GM23338 (cell line): ENCODE data around the gene SUGCT. TPM values are rescaled to one million over a fixed set of nuclear protein-coding genes. Genes with fewer than 3 reads are reported as not detected.

Experiments used
- ATAC-seq: fragments of 200-7000 bp; cut with Tn5 transposase; 3 replicates; pipeline ENCODE4 v1.9.1; 2020
- DNase-seq: peaks from one replicate; pipeline ENCODE4 v3.0.0-alpha.2; 2015; ENCODE audit warnings: low spot score
- H2AFZ ChIP-seq: fragments of 200-600 bp; sonication (generic); 2 replicates; pipeline ENCODE4 v1.8.0; 2016; ENCODE audit warnings: antibody characterized with exemption, mild to moderate bottlenecking, moderate library complexity
- H3F3A ChIP-seq: fragments of 200-600 bp; sonication (generic); replicated peaks from 2 replicates; pipeline ENCODE4 v1.8.0; 2017; ENCODE audit warnings: antibody characterized with exemption, mixed run types, low read depth
- H3K27ac ChIP-seq: fragments of 200-600 bp; sonication (generic); 2 replicates; pipeline ENCODE4 v1.6.1; 2016; ENCODE audit warnings: low read depth
- H3K27me3 ChIP-seq: fragments of 200-600 bp; sonication (generic); 2 replicates; pipeline ENCODE4 v1.8.0; 2016; ENCODE audit warnings: mild to moderate bottlenecking, mixed run types, moderate library complexity; ENCODE audit not compliant: insufficient read depth
- H3K36me3 ChIP-seq: fragments of 200-600 bp; sonication (generic); 2 replicates; pipeline ENCODE4 v1.8.0; 2016; ENCODE audit warnings: mild to moderate bottlenecking; ENCODE audit not compliant: insufficient read depth
- H3K4me1 ChIP-seq: fragments of 200-600 bp; sonication (generic); 2 replicates; pipeline ENCODE4 v1.8.0; 2016; ENCODE audit warnings: mild to moderate bottlenecking, moderate library complexity; ENCODE audit not compliant: insufficient read depth
- H3K4me2 ChIP-seq: fragments of 200-600 bp; sonication (generic); 2 replicates; pipeline ENCODE4 v1.7.1; 2017; ENCODE audit warnings: mixed run types
- H3K4me3 ChIP-seq: fragments of 200-600 bp; sonication (generic); 2 replicates; pipeline ENCODE4 v1.6.1; 2016; ENCODE audit warnings: mixed run types
- H3K79me2 ChIP-seq: fragments of 200-600 bp; sonication (generic); replicated peaks from 2 replicates; pipeline ENCODE4 v1.8.0; 2017; ENCODE audit warnings: mild to moderate bottlenecking; ENCODE audit not compliant: insufficient read depth
- H3K9me2 ChIP-seq: fragments of 200-600 bp; sonication (generic); 2 replicates; pipeline ENCODE4 v1.8.0; 2017; ENCODE audit not compliant: insufficient read depth
- H4K20me1 ChIP-seq: fragments of 200-600 bp; sonication (generic); replicated peaks from 2 replicates; pipeline ENCODE4 v1.8.0; 2017; ENCODE audit warnings: mild to moderate bottlenecking; ENCODE audit not compliant: insufficient read depth
- H3K27ac Mint-ChIP-seq: 2 replicates; pipeline ENCODE4 v1.8.0; 2020; ENCODE audit warnings: inconsistent platforms, mild to moderate bottlenecking, moderate library complexity, mixed read lengths
- H3K27me3 Mint-ChIP-seq: 3 replicates; pipeline ENCODE4 v1.8.0; 2022; ENCODE audit warnings: low read depth, mild to moderate bottlenecking, moderate library complexity, mixed read lengths, inconsistent platforms; ENCODE audit not compliant: insufficient read depth, poor library complexity
- H3K36me3 Mint-ChIP-seq: 3 replicates; pipeline ENCODE4 v1.8.0; 2021; ENCODE audit warnings: low read depth, mild to moderate bottlenecking, inconsistent platforms, moderate library complexity, mixed read lengths
- H3K4me1 Mint-ChIP-seq: 3 replicates; pipeline ENCODE4 v1.8.0; 2020; ENCODE audit warnings: mild to moderate bottlenecking, inconsistent platforms, mixed read lengths
- H3K4me3 Mint-ChIP-seq: 3 replicates; pipeline ENCODE4 v1.8.0; 2021; ENCODE audit warnings: moderate library complexity, mild to moderate bottlenecking, inconsistent platforms, mixed read lengths
- H3K9me3 Mint-ChIP-seq: 3 replicates; pipeline ENCODE4 v1.8.0; 2020; ENCODE audit warnings: moderate library complexity, mild to moderate bottlenecking, inconsistent platforms, mixed read lengths
- CREB1 ChIP-seq: fragments of 250-450 bp; sonication (Bioruptor Pico); IDR thresholded peaks from 2 replicates; pipeline ENCODE4 v1.5.0; 2020; ENCODE audit warnings: low read depth, mild to moderate bottlenecking, moderate library complexity
- EZH2 ChIP-seq: fragments of 200-600 bp; sonication (generic); IDR thresholded peaks from one replicate; pipeline ENCODE4 v1.8.0; 2017; ENCODE audit warnings: antibody characterized with exemption, mild to moderate bottlenecking, low read depth; ENCODE audit not compliant: unreplicated experiment
- EZH2phosphoT487 ChIP-seq: fragments of 200-600 bp; sonication (generic); IDR thresholded peaks from one replicate; pipeline ENCODE4 v1.8.1; 2018; ENCODE audit warnings: antibody characterized with exemption; ENCODE audit not compliant: unreplicated experiment
- JUNB ChIP-seq: IDR thresholded peaks from one replicate; pipeline ENCODE4 v1.6.1; 2016; ENCODE audit warnings: antibody characterized with exemption; ENCODE audit not compliant: unreplicated experiment
- NANOG ChIP-seq: IDR thresholded peaks from 2 replicates; pipeline ENCODE4 v1.6.1; 2016; ENCODE audit warnings: antibody characterized with exemption, borderline replicate concordance
- POLR2AphosphoS5 ChIP-seq: IDR thresholded peaks from 2 replicates; pipeline ENCODE4 v1.6.1; 2016; ENCODE audit warnings: antibody characterized with exemption, low read depth
- STAT1 ChIP-seq: IDR thresholded peaks from one replicate; pipeline ENCODE4 v1.6.1; 2016; ENCODE audit warnings: antibody characterized with exemption; ENCODE audit not compliant: unreplicated experiment
- ZNF114 ChIP-seq: fragments of 250-450 bp; sonication (Bioruptor Pico); IDR thresholded peaks from 2 replicates; pipeline ENCODE4 v1.5.0; 2020; ENCODE audit warnings: mild to moderate bottlenecking, moderate library complexity
- ZNF331 ChIP-seq: fragments of 250-450 bp; sonication (Bioruptor Pico); IDR thresholded peaks from 2 replicates; pipeline ENCODE4 v1.5.0; 2020; ENCODE audit warnings: low read depth, mild to moderate bottlenecking, moderate library complexity
- polyA plus RNA-seq: library from polyadenylated mRNA; unstranded; fragments of >200 nt; fragmentation: Nextera tagmentation; extraction: Ambion mirVana; gene quantifications from 2 replicates; pipeline ENCODE4 v1.2.1, GENCODE V29; 2016
- total RNA-seq: library from RNA; depleted of rRNA; stranded (reverse); fragments of >200 nt; shearing (Covaris generic); gene quantifications from 2 replicates; pipeline ENCODE4 v1.2.3, GENCODE V29; 2014
- TF ChIP-seq, protein P1 (sequence below): IDR thresholded peaks from one replicate; pipeline ENCODE4 v1.6.1; 2018; ENCODE audit warnings: antibody characterized with exemption; ENCODE audit not compliant: unreplicated experiment
- TF ChIP-seq, protein P2 (sequence below): IDR thresholded peaks from 2 replicates; pipeline ENCODE4 v1.6.1; 2016; ENCODE audit warnings: antibody characterized with exemption
- TF ChIP-seq, protein P3 (sequence below), 2 experiments: fragments of 200-600 bp in 1 of 2; sonication (generic) in 1 of 2; conservative IDR thresholded peaks; 2 replicates each; pipeline versions ENCODE4 v1.5.1 to v1.6.1; 2016 to 2017; ENCODE audit warnings: antibody characterized with exemption in 2 of 2, low read depth in 2 of 2, mild to moderate bottlenecking in 2 of 2, moderate library complexity in 1 of 2
- TF ChIP-seq, protein P4 (sequence below): fragments of 250-450 bp; sonication (Bioruptor Pico); IDR thresholded peaks from 2 replicates; pipeline ENCODE4 v1.5.0; 2020; ENCODE audit warnings: mild to moderate bottlenecking, moderate library complexity

The SUGCT gene
- total and polyA plus RNA-seq, 2 experiments from 2014 or later, result 4.2 to 5.6 TPM

DNA sequence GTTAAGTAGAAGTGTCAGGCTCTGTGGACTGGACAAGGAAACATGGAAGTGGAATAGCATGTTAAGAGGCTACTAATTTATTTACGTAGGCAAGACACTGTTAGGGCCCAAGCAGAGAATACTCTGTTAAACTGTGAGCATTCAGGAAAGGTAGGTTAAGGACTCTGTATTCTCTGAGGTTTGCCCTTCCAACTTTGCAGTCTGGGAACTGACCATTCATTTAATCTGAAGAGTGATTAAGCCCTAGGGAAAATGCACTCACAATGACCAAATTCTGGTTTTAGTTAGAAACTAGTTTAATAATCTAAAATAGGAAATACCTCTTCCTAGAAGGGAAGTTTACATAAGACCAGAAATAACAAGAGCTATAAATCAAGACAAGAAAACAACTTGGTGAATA, 266.6 kb downstream of the SUGCT start:
- no peak for ATAC-seq
- Histone ChIP-seq H3K4me1 (no peaks in the 10 kb centered on the region), H3K4me3 (no peak overlapping the region), H3K4me2 (no peak overlapping the region), H4K20me1 (no peaks in the 10 kb centered on the region), H3K9me2 (no peaks in the 10 kb centered on the region), H3K79me2 (no peaks in the 10 kb centered on the region), H3F3A (no peaks in the 10 kb centered on the region), H3K36me3 (no peaks in the 10 kb centered on the region), H2AFZ (no peak overlapping the region), H3K27ac (no peak overlapping the region), H3K27me3 (no peaks in the 10 kb centered on the region)
- Mint-ChIP-seq H3K4me1 (no peaks in the 10 kb centered on the region), H3K27me3 (no peaks in the 10 kb centered on the region), H3K9me3 (no peaks in the 10 kb centered on the region), H3K4me3 (no peak overlapping the region), H3K27ac (no peak overlapping the region), H3K36me3 (no peaks in the 10 kb centered on the region)
- TF ChIP-seq, protein P1, sequence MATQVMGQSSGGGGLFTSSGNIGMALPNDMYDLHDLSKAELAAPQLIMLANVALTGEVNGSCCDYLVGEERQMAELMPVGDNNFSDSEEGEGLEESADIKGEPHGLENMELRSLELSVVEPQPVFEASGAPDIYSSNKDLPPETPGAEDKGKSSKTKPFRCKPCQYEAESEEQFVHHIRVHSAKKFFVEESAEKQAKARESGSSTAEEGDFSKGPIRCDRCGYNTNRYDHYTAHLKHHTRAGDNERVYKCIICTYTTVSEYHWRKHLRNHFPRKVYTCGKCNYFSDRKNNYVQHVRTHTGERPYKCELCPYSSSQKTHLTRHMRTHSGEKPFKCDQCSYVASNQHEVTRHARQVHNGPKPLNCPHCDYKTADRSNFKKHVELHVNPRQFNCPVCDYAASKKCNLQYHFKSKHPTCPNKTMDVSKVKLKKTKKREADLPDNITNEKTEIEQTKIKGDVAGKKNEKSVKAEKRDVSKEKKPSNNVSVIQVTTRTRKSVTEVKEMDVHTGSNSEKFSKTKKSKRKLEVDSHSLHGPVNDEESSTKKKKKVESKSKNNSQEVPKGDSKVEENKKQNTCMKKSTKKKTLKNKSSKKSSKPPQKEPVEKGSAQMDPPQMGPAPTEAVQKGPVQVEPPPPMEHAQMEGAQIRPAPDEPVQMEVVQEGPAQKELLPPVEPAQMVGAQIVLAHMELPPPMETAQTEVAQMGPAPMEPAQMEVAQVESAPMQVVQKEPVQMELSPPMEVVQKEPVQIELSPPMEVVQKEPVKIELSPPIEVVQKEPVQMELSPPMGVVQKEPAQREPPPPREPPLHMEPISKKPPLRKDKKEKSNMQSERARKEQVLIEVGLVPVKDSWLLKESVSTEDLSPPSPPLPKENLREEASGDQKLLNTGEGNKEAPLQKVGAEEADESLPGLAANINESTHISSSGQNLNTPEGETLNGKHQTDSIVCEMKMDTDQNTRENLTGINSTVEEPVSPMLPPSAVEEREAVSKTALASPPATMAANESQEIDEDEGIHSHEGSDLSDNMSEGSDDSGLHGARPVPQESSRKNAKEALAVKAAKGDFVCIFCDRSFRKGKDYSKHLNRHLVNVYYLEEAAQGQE, result no peak
- TF ChIP-seq, protein P2, sequence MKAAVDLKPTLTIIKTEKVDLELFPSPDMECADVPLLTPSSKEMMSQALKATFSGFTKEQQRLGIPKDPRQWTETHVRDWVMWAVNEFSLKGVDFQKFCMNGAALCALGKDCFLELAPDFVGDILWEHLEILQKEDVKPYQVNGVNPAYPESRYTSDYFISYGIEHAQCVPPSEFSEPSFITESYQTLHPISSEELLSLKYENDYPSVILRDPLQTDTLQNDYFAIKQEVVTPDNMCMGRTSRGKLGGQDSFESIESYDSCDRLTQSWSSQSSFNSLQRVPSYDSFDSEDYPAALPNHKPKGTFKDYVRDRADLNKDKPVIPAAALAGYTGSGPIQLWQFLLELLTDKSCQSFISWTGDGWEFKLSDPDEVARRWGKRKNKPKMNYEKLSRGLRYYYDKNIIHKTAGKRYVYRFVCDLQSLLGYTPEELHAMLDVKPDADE, result no peak
- no peak for TF ChIP-seq POLR2AphosphoS5
- TF ChIP-seq CREB1 (CRISPR knock-in tag), result no peak
- TF ChIP-seq, protein P3, sequence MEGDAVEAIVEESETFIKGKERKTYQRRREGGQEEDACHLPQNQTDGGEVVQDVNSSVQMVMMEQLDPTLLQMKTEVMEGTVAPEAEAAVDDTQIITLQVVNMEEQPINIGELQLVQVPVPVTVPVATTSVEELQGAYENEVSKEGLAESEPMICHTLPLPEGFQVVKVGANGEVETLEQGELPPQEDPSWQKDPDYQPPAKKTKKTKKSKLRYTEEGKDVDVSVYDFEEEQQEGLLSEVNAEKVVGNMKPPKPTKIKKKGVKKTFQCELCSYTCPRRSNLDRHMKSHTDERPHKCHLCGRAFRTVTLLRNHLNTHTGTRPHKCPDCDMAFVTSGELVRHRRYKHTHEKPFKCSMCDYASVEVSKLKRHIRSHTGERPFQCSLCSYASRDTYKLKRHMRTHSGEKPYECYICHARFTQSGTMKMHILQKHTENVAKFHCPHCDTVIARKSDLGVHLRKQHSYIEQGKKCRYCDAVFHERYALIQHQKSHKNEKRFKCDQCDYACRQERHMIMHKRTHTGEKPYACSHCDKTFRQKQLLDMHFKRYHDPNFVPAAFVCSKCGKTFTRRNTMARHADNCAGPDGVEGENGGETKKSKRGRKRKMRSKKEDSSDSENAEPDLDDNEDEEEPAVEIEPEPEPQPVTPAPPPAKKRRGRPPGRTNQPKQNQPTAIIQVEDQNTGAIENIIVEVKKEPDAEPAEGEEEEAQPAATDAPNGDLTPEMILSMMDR (conservative IDR thresholded peaks at IDR 0.05; ENCODE audit: low read depth in 2 of 2), result no peak
- no peak for TF ChIP-seq JUNB
- TF ChIP-seq NANOG, result no peak
- no peak for TF ChIP-seq EZH2phosphoT487
- TF ChIP-seq EZH2, result no peak
- no peak for TF ChIP-seq ZNF114
- no peak for TF ChIP-seq ZNF331 (CRISPR knock-in tag)
- no peak for TF ChIP-seq STAT1
- TF ChIP-seq, protein P4, sequence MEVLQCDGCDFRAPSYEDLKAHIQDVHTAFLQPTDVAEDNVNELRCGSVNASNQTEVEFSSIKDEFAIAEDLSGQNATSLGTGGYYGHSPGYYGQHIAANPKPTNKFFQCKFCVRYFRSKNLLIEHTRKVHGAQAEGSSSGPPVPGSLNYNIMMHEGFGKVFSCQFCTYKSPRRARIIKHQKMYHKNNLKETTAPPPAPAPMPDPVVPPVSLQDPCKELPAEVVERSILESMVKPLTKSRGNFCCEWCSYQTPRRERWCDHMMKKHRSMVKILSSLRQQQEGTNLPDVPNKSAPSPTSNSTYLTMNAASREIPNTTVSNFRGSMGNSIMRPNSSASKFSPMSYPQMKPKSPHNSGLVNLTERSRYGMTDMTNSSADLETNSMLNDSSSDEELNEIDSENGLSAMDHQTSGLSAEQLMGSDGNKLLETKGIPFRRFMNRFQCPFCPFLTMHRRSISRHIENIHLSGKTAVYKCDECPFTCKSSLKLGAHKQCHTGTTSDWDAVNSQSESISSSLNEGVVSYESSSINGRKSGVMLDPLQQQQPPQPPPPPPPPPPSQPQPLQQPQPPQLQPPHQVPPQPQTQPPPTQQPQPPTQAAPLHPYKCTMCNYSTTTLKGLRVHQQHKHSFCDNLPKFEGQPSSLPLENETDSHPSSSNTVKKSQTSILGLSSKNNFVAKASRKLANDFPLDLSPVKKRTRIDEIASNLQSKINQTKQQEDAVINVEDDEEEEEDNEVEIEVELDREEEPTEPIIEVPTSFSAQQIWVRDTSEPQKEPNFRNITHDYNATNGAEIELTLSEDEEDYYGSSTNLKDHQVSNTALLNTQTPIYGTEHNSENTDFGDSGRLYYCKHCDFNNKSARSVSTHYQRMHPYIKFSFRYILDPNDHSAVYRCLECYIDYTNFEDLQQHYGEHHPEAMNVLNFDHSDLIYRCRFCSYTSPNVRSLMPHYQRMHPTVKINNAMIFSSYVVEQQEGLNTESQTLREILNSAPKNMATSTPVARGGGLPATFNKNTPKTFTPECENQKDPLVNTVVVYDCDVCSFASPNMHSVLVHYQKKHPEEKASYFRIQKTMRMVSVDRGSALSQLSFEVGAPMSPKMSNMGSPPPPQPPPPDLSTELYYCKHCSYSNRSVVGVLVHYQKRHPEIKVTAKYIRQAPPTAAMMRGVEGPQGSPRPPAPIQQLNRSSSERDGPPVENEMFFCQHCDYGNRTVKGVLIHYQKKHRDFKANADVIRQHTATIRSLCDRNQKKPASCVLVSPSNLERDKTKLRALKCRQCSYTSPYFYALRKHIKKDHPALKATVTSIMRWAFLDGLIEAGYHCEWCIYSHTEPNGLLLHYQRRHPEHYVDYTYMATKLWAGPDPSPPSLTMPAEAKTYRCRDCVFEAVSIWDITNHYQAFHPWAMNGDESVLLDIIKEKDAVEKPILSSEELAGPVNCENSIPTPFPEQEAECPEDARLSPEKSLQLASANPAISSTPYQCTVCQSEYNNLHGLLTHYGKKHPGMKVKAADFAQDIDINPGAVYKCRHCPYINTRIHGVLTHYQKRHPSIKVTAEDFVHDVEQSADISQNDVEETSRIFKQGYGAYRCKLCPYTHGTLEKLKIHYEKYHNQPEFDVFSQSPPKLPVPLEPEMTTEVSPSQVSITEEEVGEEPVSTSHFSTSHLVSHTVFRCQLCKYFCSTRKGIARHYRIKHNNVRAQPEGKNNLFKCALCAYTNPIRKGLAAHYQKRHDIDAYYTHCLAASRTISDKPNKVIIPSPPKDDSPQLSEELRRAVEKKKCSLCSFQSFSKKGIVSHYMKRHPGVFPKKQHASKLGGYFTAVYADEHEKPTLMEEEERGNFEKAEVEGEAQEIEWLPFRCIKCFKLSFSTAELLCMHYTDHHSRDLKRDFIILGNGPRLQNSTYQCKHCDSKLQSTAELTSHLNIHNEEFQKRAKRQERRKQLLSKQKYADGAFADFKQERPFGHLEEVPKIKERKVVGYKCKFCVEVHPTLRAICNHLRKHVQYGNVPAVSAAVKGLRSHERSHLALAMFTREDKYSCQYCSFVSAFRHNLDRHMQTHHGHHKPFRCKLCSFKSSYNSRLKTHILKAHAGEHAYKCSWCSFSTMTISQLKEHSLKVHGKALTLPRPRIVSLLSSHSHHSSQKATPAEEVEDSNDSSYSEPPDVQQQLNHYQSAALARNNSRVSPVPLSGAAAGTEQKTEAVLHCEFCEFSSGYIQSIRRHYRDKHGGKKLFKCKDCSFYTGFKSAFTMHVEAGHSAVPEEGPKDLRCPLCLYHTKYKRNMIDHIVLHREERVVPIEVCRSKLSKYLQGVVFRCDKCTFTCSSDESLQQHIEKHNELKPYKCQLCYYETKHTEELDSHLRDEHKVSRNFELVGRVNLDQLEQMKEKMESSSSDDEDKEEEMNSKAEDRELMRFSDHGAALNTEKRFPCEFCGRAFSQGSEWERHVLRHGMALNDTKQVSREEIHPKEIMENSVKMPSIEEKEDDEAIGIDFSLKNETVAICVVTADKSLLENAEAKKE (CRISPR knock-in tag), result no peak
- DNase-seq, result no peak
